Activated T-helper 1 cell treated with anti-CD3 and anti-CD28 coated beads, Interleukin-2, amount 50 U/mL, for 16 hours (primary cell): Measurements from ENCODE around the gene GRID1.

Experiments used
- DNase-seq, 2 donors: peaks; one replicate each; pipeline ENCODE4 v3.0.0-alpha.2; 2020; ENCODE audit warnings: low read depth in 1 of 2, low spot score in 1 of 2

GRID1 gene

DNA sequence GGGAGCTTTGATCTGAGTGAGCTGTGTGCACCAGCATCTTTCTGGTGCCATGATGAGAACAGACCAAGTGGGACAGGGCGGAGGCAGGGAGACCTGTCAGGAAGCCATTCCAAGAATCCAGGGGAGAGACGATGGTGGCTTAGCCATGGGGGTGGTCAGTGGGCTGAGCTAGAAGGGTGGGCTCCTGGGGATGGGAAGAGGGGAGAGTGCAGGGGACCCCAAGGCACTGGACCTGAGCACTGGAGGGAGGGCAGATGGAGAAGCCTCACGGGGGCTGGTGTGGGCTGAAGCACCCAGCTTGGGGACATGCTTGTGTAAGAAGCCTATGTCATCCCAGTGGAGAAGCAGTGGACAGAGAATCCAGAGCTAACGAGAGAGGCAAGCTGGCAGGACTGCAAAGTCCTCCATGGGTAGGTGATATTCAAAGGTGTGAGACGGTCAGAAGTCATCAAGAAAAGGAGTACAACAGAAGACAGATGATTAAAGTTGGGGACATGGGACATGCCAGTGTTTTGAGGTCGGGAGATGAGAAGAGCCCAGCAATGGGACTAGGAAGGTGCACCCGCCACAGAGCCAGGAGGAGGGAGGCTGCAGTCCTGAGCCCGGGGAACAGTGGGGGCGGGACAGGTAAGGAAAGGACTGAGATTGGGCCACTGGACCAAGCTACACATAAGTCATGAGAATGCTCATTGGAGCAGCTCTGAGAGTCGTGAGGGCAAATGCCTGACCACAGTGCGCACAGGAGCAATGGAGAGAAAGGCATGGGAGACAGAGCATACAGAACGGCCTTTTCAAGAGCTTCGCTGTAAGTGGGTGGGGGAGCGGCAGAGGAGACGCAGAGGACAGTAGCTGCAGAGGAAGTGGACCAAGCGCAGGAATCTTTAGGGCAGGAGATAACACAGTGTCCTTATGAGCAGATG is 72.0 kb downstream of the GRID1 start:
- DNase-seq = no peak

DNA sequence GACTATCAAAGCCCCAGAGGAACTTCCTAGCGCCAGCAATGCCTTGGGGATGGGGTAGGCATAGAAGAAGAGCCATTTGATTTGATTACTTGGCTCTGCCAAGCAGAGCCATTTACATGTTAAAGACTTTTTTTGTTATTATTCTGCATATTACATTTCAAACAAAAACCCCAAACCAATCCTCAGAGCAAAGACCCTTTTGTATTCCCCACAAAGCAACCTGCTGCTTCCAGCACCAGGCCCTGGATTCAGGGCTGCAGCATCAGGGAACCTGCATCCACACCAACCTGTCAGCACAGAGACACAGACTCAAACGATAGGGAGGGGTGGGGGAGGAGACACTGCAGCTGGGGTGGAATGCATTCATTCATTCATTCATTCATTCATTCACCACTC is 73.2 kb downstream of the GRID1 start:
- no peak for DNase-seq

DNA sequence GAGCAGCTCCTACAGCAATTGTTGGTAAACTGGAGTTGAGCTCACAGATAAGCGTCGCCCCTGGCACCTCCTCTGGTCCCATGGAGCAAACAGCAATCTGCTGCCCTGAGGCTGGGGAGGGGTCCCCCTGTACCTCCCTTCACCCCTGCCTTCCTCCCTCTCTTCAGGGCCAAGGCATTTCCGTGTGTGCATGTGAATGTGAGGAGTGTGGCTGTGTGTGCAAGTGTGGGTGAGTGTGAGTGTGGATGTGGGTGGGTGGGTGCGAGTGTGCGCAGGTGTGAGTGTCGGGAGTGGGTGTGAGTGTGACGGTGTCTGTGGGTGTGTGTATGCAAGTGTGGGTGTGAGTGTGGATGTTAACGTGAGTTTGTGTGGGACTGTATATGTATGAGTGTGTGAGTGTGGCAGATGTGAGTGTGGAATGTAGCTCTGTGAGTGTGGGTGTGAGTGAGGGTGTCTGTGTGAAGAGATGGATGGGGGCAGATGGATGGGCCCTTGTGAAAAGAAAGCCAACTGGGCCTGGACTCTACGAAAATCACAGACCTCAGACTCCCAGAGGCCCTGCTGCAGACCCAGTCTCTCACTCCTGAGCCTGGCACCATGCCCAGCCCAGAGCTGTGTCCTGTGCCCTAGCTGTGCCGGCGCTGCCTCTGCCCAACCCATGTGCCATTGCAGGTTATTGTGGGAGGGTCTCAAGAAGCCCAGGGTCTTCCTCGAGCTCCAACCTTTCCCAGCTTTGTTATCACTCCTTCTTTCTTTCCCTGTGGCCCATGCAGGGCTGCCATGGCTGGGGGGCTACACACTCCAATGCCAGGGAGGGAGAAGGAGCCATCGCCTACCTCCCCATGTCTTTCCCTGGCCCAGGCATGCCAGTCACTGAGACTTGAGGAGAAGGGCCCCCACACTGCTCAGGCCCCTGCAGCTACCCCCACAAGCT is 73.9 kb downstream of the GRID1 start:
- DNase-seq = no peak

DNA sequence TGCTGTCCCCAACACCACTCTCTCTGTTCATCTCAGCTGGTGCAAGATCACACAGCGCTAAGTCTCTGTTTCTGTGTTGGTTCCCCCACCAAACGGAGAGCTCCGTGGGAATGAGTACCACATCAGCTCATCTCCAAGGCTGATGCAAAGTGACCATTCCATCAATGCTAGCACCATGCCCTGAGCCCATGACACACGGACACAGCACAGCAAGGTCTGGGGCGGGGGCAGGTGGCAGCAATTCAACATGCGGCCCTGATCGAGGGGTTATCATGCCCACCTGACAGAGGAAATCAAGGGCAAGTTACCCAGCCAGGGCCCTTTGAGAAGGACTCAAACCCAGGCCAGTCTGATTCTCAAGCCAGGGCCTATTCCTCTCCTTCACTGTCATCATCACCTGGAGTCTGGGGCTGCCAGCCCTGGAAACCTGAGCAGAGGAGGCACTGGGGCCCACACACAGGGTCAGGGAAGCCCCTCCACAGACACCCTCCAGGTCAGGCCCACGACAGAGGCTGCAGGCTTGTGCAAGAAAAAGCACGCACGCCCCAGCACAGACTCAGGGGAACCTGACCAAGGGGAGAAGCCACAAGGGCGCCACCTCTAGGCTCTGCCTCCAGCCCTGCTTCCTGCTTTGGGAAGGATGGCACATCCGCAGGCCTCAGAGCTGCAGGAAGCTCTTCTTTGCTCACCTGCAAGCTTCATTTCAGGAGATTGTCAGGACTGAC is 74.8 kb downstream of the GRID1 start:
- no peak for DNase-seq

DNA sequence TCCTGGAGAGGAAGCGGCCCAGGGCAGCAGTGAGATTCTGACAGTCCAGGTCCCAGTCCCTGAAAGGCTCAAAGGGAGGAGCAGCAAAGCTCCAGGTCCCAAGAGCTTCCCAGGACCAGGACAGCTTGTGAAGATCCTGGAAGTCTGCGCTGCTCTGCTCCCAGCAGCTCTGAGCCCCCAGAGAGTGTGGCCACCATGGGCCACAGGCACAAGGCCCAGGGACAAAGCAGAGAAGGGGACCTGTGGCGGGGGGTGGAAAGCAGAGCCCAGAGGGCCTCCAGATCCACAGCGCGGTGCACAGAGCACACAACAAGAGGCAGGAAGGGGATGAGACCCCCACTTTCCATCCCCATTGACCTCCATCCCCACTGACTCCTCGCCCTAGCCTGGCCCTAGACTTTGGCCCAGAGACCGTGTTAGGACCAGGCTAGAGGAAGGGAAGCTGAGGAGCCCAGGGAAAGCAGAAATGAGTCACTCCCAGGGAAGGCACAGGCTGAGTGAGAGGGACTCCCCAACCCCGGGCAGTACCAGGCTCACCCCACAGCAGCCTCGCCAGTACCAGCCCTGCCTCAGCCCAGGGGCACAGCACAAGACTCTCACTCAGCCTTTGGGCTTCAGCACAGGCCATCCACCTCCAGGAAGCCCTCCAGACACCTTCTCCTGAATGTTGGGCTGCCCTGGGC is 75.5 kb downstream of the GRID1 start:
- no peak for DNase-seq

DNA sequence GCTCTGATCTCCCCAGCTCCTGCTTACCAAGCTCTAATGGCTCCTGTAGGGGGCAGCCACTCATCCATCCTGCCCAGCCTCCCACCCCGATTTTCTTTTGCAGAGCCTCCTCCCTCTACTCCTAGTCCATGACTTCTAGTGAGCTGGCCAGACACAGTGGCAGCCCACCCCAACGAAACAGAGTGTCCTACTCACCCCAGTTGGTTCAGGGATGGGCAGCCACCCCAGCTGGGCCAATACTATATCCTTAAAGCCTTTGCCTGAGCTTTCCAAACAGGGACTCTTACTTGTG is 77.1 kb downstream of the GRID1 start:
- DNase-seq = no peak

DNA sequence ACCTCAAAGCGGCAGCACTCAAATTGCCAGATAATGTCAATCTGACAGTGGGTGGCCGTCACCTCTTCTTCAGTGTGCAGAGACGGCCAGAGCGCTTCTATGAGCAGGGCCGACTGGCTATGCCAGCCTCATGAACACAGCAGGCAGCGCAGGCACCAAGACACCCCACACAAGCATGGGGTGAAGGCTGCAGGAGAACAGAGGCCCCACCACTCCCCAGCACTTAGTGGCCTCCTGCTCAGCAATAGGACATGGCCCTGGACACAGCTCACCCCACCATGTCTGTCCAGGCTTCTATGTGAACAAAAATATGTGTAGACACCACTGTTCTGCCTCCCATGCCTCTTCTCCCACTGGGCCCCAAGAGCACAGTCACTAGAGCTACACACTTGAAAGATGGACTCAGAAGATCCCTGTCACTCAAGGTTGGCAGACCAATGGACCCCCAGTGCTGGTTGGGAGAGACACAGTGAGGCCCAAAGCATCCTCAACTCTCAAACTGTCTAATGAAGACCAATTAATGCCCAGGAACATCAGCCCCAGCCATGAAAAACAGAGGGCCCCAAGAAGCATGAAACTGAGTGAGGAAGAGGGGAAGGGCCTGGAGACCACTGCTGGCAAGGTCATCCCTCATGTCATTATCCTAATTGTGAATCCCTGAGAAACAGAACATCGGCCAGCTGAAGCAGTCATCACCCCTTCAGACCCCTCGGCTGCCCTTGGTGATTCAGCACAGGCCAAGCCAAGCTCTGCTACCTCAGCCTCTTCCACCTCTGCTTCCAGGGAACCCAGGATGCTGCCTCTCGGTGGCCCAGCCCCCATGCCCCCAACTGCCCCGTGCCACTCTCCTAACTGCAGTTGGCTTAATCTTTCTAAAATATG is 77.7 kb downstream of the GRID1 start:
- DNase-seq = no peak

DNA sequence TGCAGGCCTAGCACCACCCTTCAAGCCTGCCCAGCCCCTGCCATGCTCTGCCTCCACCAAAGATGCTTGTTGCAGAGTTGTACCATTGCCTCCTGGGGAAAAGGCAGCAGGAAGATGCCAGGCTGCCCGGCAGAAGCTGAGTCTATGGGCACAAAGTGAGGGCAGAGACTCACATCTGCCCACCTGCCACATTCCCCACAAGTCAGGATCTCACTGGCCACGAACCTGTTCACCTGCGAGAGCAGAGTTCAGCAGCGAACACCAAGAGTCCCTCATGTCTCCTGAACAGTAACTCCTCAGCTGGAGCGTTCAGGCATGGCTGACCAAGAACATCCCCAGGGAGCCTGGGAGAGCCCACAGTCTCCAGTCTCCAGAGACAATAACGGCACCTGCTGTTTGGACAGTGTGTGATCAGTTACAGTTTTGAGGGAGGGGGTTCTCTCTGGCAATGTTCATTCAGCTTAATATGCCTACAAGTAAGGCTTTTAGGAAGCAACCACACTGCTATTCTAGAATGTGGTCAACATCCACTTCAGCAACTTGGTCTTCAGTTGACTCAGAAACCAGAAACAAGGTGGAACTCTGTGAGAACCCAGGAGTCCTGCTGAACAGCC is 78.5 kb downstream of the GRID1 start:
- DNase-seq = no peak

DNA sequence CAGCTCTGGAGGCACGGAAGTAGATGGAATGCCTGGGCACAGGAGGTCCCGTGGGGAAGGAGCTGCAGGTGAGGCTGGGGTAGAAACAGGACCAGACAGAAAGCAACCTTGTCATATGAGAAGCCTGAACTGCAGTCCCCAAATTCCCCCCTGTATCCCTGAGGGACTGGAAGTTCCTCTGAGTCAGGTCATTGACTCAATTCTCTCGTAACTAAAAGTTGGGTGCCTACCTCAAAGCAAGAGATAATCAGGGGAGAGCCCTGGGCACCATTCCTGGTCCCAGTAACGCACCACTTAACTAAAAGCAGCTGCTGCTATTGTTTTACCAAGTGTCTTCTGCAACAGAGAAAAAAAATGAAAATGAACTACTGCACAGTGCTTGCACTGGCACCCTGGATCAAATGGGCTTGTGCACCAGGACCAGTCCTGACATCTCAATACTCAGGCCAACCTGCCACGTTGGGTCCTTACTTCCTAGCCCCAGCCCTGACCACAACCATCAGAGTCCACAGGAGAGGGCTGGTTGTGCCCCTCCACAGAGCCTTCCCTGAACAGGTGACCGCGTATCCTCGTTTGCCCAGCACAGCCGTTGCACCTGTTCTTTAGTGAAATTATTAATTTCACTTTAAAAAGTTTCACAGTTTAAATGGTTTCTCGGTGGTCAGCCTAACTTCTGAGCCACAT is 79.3 kb downstream of the GRID1 start:
- no peak for DNase-seq

DNA sequence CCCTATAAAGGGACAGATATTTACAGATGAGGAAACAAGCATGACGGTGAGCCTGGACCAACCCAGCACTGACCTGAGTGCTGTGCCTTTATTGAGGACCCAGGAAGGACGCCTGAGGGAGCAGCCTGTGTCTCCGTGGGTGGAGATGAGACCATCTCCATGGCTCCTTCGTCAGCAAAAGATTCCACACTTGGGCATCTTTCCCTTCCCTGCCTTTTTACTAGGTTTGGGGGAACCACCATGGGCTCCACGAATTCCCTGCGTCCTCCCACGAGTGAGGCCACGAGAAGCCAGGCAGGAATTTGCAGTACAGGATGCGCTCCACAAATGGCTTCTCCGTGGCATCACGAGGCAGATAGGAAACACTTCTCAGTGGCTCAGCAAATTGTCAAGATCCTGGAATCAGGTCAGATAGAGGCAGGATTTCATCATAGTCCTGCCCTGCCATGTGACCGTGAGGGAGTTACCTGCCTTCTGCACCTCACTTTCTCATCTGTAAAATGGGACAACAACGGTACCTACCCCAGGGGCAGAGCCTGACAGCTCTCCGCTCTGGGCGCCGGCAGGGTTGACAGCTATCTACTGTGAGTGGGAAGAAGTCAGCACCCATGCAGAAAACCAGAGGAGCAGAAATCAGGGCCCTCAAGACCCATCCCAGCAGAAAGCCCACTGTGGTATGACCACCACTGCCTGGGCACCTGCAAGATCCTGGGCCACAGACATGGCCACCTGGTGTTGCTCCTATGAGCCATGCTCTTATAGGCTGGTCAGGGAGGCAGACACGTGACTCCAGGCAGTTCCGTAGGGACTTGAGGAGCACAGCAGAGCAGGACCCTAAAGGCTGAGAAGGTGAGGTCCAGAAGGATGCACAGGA is 80.1 kb downstream of the GRID1 start:
- no peak for DNase-seq

DNA sequence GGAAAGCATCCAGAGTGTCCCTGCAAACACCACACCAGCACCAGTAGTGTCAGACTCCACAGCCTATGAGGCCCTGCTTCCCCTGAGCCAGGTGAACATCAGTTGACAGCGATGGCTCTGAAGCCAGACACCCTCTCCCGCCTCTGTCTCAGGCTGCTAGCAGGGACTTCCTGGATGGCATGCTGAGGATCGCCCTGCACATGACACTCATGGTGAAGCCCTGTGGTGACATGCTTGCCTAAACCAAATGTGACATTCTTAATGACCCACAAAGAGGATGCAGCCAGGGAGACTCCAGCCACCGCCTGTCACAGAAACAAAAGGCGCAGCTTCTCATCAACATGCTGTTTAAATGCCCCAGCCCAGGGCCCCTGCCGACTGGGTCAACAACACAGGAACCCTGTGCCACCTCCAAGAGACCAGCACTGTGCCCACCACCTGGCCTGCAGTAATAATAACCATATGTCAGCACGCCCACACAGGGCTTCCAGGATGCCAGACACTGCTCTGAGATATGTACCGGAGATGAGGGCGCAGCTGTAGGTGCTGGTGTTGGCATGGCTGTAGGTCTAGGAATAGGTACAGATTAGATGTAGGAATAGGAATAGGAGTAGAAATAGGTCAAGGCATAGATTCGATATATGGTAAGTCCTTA is 81.3 kb downstream of the GRID1 start:
- DNase-seq = no peak

DNA sequence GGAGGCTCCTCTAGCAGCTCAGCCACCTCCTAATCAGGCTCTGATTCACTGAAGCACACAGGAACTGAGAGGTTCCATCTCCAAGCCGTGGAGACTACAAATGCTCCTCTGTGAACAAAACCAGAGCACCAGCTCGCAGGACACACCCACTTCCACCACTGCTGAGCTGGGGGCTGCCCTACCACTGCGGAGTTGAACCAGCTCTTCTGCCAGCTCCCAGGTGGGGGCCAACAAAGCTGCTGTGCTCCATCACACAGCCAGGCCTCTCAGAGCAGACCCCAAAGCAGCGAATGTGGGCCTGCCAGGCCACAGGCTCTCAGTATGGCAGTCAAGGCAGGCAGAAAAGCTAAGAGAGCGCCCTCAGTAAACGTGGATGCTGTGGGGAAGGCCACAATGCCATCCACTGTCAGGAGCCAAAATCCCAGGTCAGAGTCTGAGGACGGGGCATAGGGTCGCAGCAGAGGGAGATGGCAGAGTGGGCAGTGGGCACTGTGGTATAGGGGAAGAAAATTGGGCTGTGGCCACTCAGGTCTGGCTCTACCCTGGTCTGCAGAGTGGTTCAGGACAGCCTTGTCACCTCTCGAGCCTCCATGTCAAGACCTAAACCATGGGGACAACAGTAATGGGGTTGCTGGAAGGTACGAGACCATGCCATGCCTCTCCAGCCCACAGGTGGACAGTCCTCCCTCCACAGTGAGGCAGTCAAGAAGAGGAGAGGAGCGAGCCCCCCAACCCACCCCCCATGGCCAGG is 82.1 kb downstream of the GRID1 start:
- DNase-seq = no peak

DNA sequence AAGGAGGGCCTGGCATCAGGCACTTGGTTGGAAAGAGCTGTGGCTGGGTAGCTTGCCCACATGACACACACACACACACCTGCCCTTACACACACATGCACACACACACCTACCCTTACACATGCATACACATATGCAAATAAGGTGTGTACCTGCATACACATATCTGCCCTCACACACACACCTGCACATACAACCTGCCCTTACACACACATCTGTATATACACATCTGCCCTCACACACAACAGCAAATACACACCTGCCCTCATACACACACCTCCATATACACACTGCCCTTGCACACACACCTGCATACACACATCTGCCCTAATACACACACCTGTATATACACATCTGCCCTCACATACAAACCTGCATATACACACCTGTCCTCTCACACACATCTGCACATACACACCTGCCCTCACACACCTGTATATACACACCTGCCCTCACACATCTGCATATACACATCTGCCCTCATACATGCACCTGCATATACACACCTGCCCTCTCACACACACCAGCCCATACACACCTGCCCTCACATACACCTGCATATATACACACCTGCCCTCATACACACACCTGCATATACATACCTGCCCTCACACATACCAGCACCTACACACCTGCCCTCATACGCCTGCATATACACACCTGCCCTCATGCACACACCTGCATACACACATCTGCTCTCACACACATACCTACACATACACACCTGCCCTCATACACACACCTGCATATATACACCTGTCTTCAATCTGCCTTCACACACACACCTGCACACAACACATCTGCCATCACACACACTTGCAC is 82.9 kb downstream of the GRID1 start:
- DNase-seq = no peak

DNA sequence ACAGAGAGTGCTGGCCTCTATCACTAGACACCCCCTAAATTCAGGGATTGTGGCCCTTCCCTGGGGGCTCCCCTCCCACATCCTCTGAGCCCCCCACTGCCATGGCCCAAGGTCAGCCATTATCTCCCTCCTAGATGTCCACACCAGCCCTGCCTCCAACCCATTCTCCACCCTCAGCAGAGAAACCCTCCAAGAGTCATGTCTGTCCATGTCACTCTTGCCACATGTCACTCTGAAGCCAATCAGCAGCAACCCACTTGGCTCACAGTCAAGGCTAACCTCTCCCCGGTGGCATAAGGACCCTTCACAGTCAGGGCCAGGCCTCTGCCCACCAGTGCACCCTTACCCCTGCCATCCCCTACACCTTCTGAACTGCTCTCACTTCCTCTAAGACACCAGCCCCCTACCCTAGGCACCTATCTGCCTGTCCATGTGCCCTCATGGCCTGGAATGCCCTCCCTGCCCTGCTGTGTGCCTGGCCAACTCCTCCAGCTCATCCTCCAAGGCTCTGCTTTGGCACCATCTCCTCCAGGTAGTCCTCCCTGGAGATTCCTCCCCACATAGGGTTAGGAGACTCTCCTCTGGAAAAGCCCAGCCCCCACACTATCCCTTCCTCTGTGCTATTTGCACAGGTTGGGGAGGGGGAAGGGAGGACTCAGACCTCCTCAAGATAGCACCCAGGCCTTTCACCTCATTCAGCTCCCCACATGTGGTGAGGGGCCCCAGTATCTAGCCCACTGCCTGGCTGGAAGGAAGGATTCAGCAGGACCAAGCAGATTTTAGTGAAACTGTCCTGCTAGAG is 83.7 kb downstream of the GRID1 start:
- DNase-seq = no peak

DNA sequence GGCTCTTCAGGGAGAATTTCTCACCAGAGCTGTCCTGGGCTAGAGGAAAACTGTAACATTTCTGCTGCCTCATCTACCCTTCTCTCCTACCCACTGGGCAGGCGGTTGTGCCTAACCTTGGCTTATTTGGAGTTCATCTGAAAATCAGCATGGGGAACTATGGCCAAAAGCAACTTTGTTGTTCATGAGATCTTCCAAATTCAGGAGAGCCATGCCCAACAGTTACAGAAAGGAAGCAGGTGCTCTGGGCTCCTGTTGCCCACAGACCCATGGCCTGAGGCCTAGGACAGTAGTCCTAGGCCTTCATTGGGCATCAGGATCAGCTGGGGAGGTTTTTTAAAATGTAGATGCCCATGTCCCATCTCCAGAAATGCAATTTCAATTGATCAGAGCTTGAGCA is 85.2 kb downstream of the GRID1 start:
- DNase-seq = no peak
